CD4-positive, alpha-beta T cell (primary cell): Measurements from ENCODE around the gene MNT. TPM values are rescaled to one million over a fixed set of nuclear protein-coding genes. Genes with fewer than 3 reads are reported as not detected.

Experiments used
- ATAC-seq: fragments of 200-7000 bp; cut with Tn5 transposase; one replicate; pipeline ENCODE4 v1.10.0; 2022; ENCODE audit warnings: mild to moderate bottlenecking; ENCODE audit not compliant: poor library complexity
- CTCF ChIA-PET: fragments of 350-600 bp; sonication (Branson Sonifier 250); formaldehyde crosslinking; loops from one replicate; lab custom pipeline; 2021; ENCODE audit warnings: antibody characterized with exemption, inconsistent platforms; lab: Charles Lee
- POLR2A ChIA-PET: fragments of 350-600 bp; sonication (Branson Sonifier 250); formaldehyde crosslinking; loops from one replicate; lab custom pipeline; 2021; ENCODE audit warnings: antibody characterized with exemption, inconsistent platforms; lab: Charles Lee
- DNase-seq, 14 experiments: peaks; one replicate each; pipeline ENCODE4 v3.0.0-alpha.2; 2013 to 2020; ENCODE audit warnings: mixed read lengths in 2 of 14
- H3K27ac ChIP-seq, 2 donors: one replicate each; pipeline versions ENCODE4 v1.5.1 to v1.7.0; 2013; ENCODE audit warnings: low read length in 2 of 2, low read depth in 1 of 2, mild to moderate bottlenecking in 1 of 2
- H3K27me3 ChIP-seq, 2 experiments: 1 replicate in 1 of 2; 2 replicates in 1 of 2; pipeline versions ENCODE4 v1.6.1 to v1.7.0; 2013; ENCODE audit warnings: low read length in 2 of 2, control low read depth in 1 of 2, mild to moderate bottlenecking in 1 of 2, moderate library complexity in 1 of 2; ENCODE audit not compliant: insufficient read depth in 2 of 2, control insufficient read depth in 1 of 2
- H3K36me3 ChIP-seq: one replicate; pipeline ENCODE4 v1.6.1; 2013; ENCODE audit warnings: low read length, control low read depth; ENCODE audit not compliant: insufficient read depth
- H3K4me1 ChIP-seq: one replicate; pipeline ENCODE4 v1.6.1; 2013; ENCODE audit warnings: low read length, control low read depth; ENCODE audit not compliant: insufficient read depth
- H3K4me3 ChIP-seq: one replicate; pipeline ENCODE4 v1.5.1; 2013; ENCODE audit warnings: mild to moderate bottlenecking, low read length, moderate library complexity
- H3K9me3 ChIP-seq, 2 experiments: 1 replicate in 1 of 2; 2 replicates in 1 of 2; pipeline versions ENCODE4 v1.6.1 to v1.7.0; 2013; ENCODE audit warnings: low read length in 2 of 2, mild to moderate bottlenecking in 2 of 2, control low read depth in 1 of 2, moderate library complexity in 1 of 2; ENCODE audit not compliant: control insufficient read depth in 1 of 2, insufficient read depth in 1 of 2
- H3K27ac Mint-ChIP-seq: one replicate; pipeline ENCODE4 v1.8.0; 2020; ENCODE audit warnings: mixed read lengths
- H3K27me3 Mint-ChIP-seq: one replicate; pipeline ENCODE4 v1.8.0; 2021; ENCODE audit warnings: mixed read lengths
- H3K36me3 Mint-ChIP-seq: one replicate; pipeline ENCODE4 v1.8.0; 2021; ENCODE audit warnings: low read depth, mixed read lengths
- H3K4me1 Mint-ChIP-seq: one replicate; pipeline ENCODE4 v1.8.0; 2021; ENCODE audit warnings: low read depth, mixed read lengths
- H3K4me3 Mint-ChIP-seq: one replicate; pipeline ENCODE4 v1.8.0; 2020; ENCODE audit warnings: mild to moderate bottlenecking, mixed read lengths
- H3K9me3 Mint-ChIP-seq: one replicate; pipeline ENCODE4 v1.8.0; 2020; ENCODE audit warnings: mixed read lengths
- CTCF ChIP-seq: fragments of 200-600 bp; IDR thresholded peaks from one replicate; pipeline ENCODE4 v1.8.0; 2022; ENCODE audit warnings: antibody characterized with exemption, mild to moderate bottlenecking
- intact Hi-C, 2 experiments: fragments of 100-400 bp; cut with DNase I in 1 of 2; cut with micrococcal nuclease in 1 of 2; formaldehyde crosslinking; loops; one replicate each; pipeline versions ENCODE4 v1.15.1 to v1.9.0; 2023 to 2025; cut with DNase I, micrococcal nuclease
- total RNA-seq, 174 experiments: library from RNA in 2 of 174; stranded (reverse) in 2 of 174; gene quantifications; one replicate each; pipeline ENCODE4 v1.2.3 and lab custom pipeline; 2021 to 2026

Gene MNT
- total RNA-seq, 2 experiments from 2014 or later, result 111 to 118 TPM

DNA sequence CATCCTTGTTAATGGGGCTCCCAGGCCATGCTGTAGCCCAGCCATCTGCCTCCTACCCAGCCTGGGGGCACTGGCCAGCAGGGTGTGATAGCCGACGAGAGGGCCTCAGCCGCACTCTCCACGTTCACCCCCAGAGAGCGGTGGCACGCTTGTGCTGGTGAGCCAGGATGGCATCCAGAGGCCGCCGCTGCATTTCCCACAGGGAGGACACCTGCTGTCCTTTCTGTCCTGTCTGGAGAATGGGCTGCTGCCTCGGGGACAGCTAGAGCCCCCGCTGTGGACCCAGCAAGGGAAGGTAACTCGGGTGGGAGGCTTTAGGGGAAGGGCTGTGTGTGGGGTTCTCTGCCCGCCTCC, 36.1 kb downstream of the MNT start:
- Mint-ChIP-seq H3K27me3 (no peaks in the 10 kb centered on the region), H3K9me3 (no peaks in the 10 kb centered on the region), H3K4me3 (no peak overlapping the region), H3K4me1 (no peaks in the 10 kb centered on the region), H3K27ac (no peak overlapping the region), H3K36me3 (peaks cover 67% of the 10 kb centered on the region)
- no peak overlapping the region for H3K4me3 ChIP-seq
- no peaks in the 10 kb centered on the region for H3K27me3 ChIP-seq
- H3K27ac ChIP-seq, result no peak overlapping the region
- TF ChIP-seq CTCF, result no peak
- intact Hi-C loops, result no loop called here
- ChIA-PET CTCF (no interaction called here), POLR2A (no interaction called here)
- H3K36me3 ChIP-seq, result peaks cover 42% of the 10 kb centered on the region
- no peak for DNase-seq
- H3K9me3 ChIP-seq, result no peaks in the 10 kb centered on the region
- ATAC-seq, result no peak
- H3K4me1 ChIP-seq, result no peaks in the 10 kb centered on the region

DNA sequence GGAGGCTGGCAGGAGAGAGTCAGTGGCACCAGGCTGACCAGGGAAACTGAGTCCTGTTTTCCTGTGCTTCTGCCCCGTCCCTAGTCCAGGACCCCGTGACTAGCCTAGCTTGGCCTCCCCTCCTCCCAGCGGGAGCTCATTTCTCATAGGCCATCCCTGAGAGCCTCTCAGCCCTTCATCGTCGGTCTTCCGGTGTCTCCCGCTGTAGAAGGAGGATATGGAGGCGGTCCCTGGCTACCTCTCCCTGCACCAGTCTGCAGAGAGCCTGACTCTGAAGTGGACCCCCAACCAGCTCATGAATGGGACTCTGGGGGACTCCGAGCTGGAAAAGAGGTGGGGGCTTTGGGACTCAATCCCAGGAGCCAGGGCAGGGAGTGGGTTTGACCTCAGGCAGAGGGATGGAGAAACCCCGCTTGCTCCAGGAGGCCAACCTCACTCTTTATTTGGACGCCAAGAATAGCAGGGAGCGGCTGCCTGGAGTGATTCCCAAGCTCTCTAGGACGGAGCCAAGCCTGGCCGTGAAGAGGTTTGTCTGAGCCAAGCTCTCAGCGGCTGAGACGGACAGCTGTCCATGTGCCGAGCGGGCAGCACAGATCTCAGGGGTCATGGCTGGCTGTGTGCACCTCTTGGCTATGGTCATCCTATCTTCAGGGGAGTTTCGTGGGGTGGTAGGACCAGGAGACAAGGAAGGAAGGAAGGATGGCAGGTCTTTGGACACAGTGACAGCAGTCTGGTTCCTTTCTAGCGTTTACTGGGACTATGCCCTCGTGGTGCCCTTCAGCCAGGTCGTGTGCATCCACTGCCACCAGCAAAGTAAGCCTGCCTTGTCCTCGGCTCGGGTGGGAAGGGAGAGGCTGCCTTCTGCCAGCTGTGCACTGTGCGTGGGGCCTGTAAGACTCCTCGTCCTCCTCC, 36.8 kb downstream of the MNT start:
- peaks cover 64% of the 10 kb centered on the region for H3K36me3 Mint-ChIP-seq
- no peak overlapping the region for H3K4me3 Mint-ChIP-seq
- H3K27me3 Mint-ChIP-seq, result no peaks in the 10 kb centered on the region
- Histone ChIP-seq H3K36me3 (peaks cover 46% of the 10 kb centered on the region), H3K27me3 (no peaks in the 10 kb centered on the region), H3K4me1 (no peaks in the 10 kb centered on the region), H3K27ac (no peak overlapping the region), H3K4me3 (no peak overlapping the region), H3K9me3 (no peaks in the 10 kb centered on the region)
- ATAC-seq, result no peak
- intact Hi-C loops, result no loop called here
- TF ChIP-seq CTCF, result no peak
- ChIA-PET CTCF (no interaction called here), POLR2A (no interaction called here)
- DNase-seq, result no peak
- no peaks in the 10 kb centered on the region for H3K4me1 Mint-ChIP-seq
- H3K9me3 Mint-ChIP-seq, result no peaks in the 10 kb centered on the region
- no peak overlapping the region for H3K27ac Mint-ChIP-seq

- Mint-ChIP-seq H3K27me3 (no peaks in the 10 kb centered on the region), H3K36me3 (peaks cover 62% of the 10 kb centered on the region), H3K4me3 (no peak overlapping the region), H3K27ac (no peak overlapping the region), H3K9me3 (no peaks in the 10 kb centered on the region), H3K4me1 (no peaks in the 10 kb centered on the region)
- peaks cover 46% of the 10 kb centered on the region for H3K36me3 ChIP-seq
- H3K27me3 ChIP-seq, result no peaks in the 10 kb centered on the region
- no peak overlapping the region for H3K27ac ChIP-seq
- DNase-seq (no peak), ATAC-seq (no peak)
- POLR2A ChIA-PET, result no interaction called here
- no peak for TF ChIP-seq CTCF
- no peaks in the 10 kb centered on the region for H3K4me1 ChIP-seq
- H3K4me3 ChIP-seq, result no peak overlapping the region
- intact Hi-C loops, result no loop called here
- CTCF ChIA-PET, result no interaction called here
- no peaks in the 10 kb centered on the region for H3K9me3 ChIP-seq
Observed at GRCh38 chr17:2363318-2363717, 37.5 kb downstream of the MNT start.
